Vagina (tissue), 2 donors: ENCODE measurements around the gene EPYC. TPM values are rescaled to one million over a fixed set of nuclear protein-coding genes. Genes with fewer than 3 reads are reported as not detected.

ENCODE experiments used
- DNase-seq, 2 donors: peaks; one replicate each; pipeline ENCODE4 v3.0.0-alpha.2; 2017; ENCODE audit errors: extremely low spot score in 2 of 2
- H3K27ac ChIP-seq: fragments of 200-600 bp; sonication (generic); one replicate; pipeline ENCODE4 v1.5.1; 2019
- H3K27me3 ChIP-seq: fragments of 200-600 bp; sonication (generic); one replicate; pipeline ENCODE4 v1.5.1; 2019
- H3K36me3 ChIP-seq, 2 donors: fragments of 200-600 bp; sonication (generic); one replicate each; pipeline ENCODE4 v1.5.1; 2017 to 2019
- H3K4me1 ChIP-seq: fragments of 200-600 bp; sonication (generic); one replicate; pipeline ENCODE4 v1.5.1; 2019
- H3K4me3 ChIP-seq, 2 donors: fragments of 200-600 bp; sonication (generic); 1 replicate in 1 of 2; 2 replicates in 1 of 2; pipeline ENCODE4 v1.5.1; 2016 to 2019
- H3K9me3 ChIP-seq: fragments of 200-600 bp; sonication (generic); one replicate; pipeline ENCODE4 v1.5.1; 2019
- CTCF ChIP-seq, 3 experiments: fragments of 450-650 bp in 2 of 3; fragments of 200-600 bp in 1 of 3; sonication (generic) in 1 of 3; IDR thresholded peaks; one replicate each; pipeline ENCODE4 v1.5.1; 2017 to 2019; ENCODE audit warnings: antibody characterized with exemption in 3 of 3, mild to moderate bottlenecking in 2 of 3, moderate library complexity in 2 of 3
- POLR2A ChIP-seq, 2 donors: fragments of 450-650 bp; IDR thresholded peaks; one replicate each; pipeline ENCODE4 v1.6.1; 2017; ENCODE audit warnings: antibody characterized with exemption in 2 of 2, mild to moderate bottlenecking in 2 of 2, moderate library complexity in 2 of 2
- POLR2AphosphoS5 ChIP-seq, 2 donors: sonication (generic); formaldehyde crosslinking; IDR thresholded peaks; one replicate each; pipeline ENCODE4 v1.9.0; 2017; ENCODE audit warnings: antibody characterized with exemption in 2 of 2, mild to moderate bottlenecking in 2 of 2, low read depth in 1 of 2; ENCODE audit not compliant: insufficient read depth in 1 of 2
- intact Hi-C: fragments of 100-400 bp; cut with DNase I; formaldehyde crosslinking; loops from one replicate; pipeline ENCODE4 v1.15.1; 2023
- total RNA-seq: library from RNA; depleted of rRNA; stranded (reverse); fragments of >200 nt; gene quantifications from one replicate; pipeline ENCODE4 v1.2.3, GENCODE V29; 2016

The EPYC gene
- total RNA-seq, 1 donor from 2014 or later: not detected

GRCh38 chr12:90958347-90958746, 46.4 kb downstream of the EPYC start:
- Histone ChIP-seq H3K9me3 (no peaks in the 10 kb centered on the region), H3K36me3 (no peaks in the 10 kb centered on the region), H3K27me3 (no peaks in the 10 kb centered on the region), H3K4me1 (peaks cover 1% of the 10 kb centered on the region), H3K27ac (no peak overlapping the region), H3K4me3 (no peak overlapping the region)
- intact Hi-C loops: loop anchor here (10.0 kb wide), 1 partner anchor 1414 kb away; no protein-coding TSS in a partner anchor
- DNase-seq: no peak
- TF ChIP-seq POLR2A (IDR thresholded peaks at IDR 0.05): no peak
- TF ChIP-seq POLR2AphosphoS5 (IDR thresholded peaks at IDR 0.05; ENCODE audit: insufficient read depth in 1 of 2, low read depth in 1 of 2): no peak

DNA sequence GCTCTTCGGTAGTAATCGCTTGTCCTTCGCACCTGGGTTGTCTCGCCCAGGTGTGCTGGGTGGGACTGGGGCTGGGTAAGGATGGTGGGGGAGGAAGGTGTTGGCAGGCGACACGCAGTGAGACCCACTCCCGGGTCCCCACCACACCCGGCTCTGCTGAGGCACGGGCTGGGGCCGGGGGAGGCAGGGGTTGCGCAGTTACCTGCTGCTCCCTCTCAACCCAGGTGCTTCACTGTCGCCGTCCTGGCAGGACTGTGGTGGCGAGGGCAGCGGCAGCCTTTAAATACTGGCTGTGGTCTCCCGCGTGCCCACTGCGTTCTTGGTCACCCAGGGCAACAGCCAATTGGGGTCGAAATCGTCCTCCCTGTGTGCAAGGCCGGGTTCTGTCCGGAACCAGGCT, 49.9 kb downstream of the EPYC start, which contains the start of gene CCER1:
Gene CCER1 (minus strand): TSS at position 256 of the 400 bp plus-strand sequence. CDS start 434 bp downstream, outside the sequence.
- H3K4me1 ChIP-seq: peaks cover 9% of the 10 kb centered on the region
- H3K36me3 ChIP-seq: no peaks in the 10 kb centered on the region
- no peak within 1 kb of the TSS for H3K4me3 ChIP-seq
- TF ChIP-seq CTCF (IDR thresholded peaks at IDR 0.05): no peak
- no peak for TF ChIP-seq POLR2AphosphoS5 (IDR thresholded peaks at IDR 0.05; ENCODE audit: insufficient read depth in 1 of 2, low read depth in 1 of 2)
- no peak for TF ChIP-seq POLR2A (IDR thresholded peaks at IDR 0.05)
- intact Hi-C loops: loop anchor here (10.0 kb wide), 1 partner anchor 1410 kb away; no protein-coding TSS in a partner anchor
- DNase-seq: no peak
- no peaks in the 10 kb centered on the region for H3K27me3 ChIP-seq
- no peaks in the 10 kb centered on the region for H3K9me3 ChIP-seq
- no peak within 1 kb of the TSS for H3K27ac ChIP-seq

DNA sequence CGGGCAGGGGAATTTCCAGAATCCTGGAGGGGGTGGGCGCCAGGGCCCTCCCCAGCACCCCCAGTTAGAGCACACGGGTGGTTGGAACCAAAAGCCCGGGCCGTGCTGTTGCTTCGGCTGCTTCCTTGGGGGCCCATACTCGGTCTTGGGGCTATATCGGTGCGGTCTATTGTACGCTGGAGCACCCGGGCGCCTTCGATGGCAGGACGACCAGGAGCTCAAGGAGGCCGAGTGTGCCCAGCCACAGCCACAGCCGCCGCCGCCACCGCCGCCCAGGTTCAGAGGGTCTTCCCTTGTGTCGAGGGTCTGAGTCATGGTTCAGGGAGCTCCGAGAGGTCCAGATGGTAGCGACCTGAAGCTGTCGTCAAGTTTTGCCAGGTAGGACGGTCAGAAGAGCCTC, 50.3 kb downstream of the EPYC start:
- Histone ChIP-seq H3K27ac (no peak overlapping the region), H3K36me3 (no peaks in the 10 kb centered on the region), H3K4me1 (peaks cover 9% of the 10 kb centered on the region), H3K9me3 (no peaks in the 10 kb centered on the region), H3K4me3 (no peak overlapping the region), H3K27me3 (no peaks in the 10 kb centered on the region)
- TF ChIP-seq POLR2AphosphoS5 (IDR thresholded peaks at IDR 0.05; ENCODE audit: insufficient read depth in 1 of 2, low read depth in 1 of 2) (no peak), POLR2A (IDR thresholded peaks at IDR 0.05) (no peak), CTCF (IDR thresholded peaks at IDR 0.05) (no peak)
- DNase-seq: no peak
- intact Hi-C loops: loop anchor here (10.0 kb wide), 1 partner anchor 1410 kb away; no protein-coding TSS in a partner anchor

DNA sequence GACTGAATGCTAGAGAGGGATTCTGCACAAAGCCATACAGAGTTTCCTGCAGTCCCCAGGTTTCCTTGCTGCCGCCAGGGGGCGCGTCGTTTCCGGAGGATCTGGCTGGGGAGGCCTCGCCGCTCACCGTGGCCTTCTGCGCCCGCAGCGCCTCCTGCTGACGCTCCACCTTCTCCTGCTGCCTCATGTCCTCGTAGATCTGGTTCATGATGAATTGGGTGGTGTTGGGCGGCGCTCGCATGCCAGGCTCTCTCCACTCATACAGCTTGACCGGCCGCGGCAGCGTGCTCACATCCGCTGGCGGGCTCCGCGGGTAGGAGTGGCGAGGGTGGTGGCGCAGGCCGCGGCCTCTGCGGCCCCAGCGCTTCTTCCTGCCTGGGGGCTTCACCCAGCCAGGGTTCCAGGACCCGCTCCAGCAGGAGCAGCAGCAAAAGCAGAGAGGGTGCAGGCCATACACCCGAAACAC, 50.8 kb downstream of the EPYC start:
- H3K36me3 ChIP-seq: no peaks in the 10 kb centered on the region
- H3K4me1 ChIP-seq: peaks cover 9% of the 10 kb centered on the region
- no peaks in the 10 kb centered on the region for H3K9me3 ChIP-seq
- intact Hi-C loops: loop anchor here (10.0 kb wide), 1 partner anchor 1409 kb away; no protein-coding TSS in a partner anchor
- no peak overlapping the region for H3K27ac ChIP-seq
- no peak overlapping the region for H3K4me3 ChIP-seq
- DNase-seq: no peak
- H3K27me3 ChIP-seq: no peaks in the 10 kb centered on the region
- no peak for TF ChIP-seq POLR2A (IDR thresholded peaks at IDR 0.05)
- no peak for TF ChIP-seq POLR2AphosphoS5 (IDR thresholded peaks at IDR 0.05; ENCODE audit: insufficient read depth in 1 of 2, low read depth in 1 of 2)
- TF ChIP-seq CTCF (IDR thresholded peaks at IDR 0.05): no peak

DNA sequence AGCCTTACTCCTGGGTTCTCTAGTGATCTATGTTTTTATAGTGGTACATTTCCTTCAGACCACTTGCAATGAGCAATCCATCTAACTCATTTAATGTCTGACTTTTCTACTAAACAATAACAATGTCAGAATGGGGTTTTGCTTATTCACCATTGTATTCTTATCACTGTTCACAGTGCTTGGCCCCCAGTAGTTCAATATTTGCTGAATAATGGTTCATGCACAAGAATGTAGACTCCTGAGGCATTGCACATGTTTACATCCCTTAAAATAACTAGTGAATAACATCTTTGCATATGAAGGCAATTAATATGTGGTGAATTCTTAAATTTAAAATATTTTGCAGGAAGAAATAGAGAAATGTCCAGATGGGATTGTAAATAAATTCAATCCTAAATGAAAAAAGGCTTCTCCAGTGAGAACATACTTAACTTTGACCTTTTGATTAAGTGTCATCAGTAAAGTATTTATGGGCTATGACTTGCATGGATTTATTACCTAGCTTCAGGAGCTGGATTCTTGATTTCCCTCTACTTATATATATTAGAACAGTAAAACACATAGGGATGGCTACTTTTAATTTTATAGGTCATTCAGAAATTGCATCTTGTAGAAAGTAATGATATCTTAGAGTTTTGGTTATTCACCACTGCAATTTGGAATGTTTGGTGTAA, 53.2 kb downstream of the EPYC start:
- TF ChIP-seq POLR2AphosphoS5 (IDR thresholded peaks at IDR 0.05; ENCODE audit: insufficient read depth in 1 of 2, low read depth in 1 of 2): no peak
- TF ChIP-seq POLR2A (IDR thresholded peaks at IDR 0.05): no peak
- no peak for TF ChIP-seq CTCF (IDR thresholded peaks at IDR 0.05)
- no peaks in the 10 kb centered on the region for H3K9me3 ChIP-seq
- H3K36me3 ChIP-seq: no peaks in the 10 kb centered on the region
- H3K4me3 ChIP-seq: no peak overlapping the region
- H3K27ac ChIP-seq: no peak overlapping the region
- DNase-seq: no peak
- intact Hi-C loops: loop anchor here (10.0 kb wide), 1 partner anchor 1407 kb away; no protein-coding TSS in a partner anchor
- H3K4me1 ChIP-seq: peaks cover 9% of the 10 kb centered on the region
- H3K27me3 ChIP-seq: no peaks in the 10 kb centered on the region
